Measurements from ENCODE around the gene FASTK. TPM values are rescaled to one million over a fixed set of nuclear protein-coding genes. Genes with fewer than 3 reads are reported as not detected.

Gene FASTK
- total RNA-seq, 1 donor from 2014 or later = 68.0 TPM

DNA sequence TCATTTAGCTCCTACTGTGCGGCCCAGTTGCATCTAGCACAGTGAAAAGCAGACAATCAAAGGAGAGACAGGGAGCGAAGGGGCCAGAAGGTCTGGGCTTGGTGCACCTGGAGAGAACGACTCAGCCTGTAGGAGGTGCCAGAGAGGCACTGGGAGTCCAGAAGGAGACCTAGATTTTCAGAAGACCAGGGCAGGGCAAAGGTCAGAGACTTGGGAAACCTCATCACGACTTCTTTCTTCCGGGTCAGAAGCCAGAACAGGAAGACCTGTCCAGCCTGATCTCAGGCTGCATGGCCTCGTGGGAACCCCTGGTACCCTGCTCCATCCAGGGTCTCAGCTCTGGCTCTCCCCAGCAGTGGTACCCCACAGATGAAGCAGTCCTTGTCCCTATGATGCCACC lies 10.8 kb upstream of the FASTK start:
- Mint-ChIP-seq H3K36me3 (ENCODE audit: low read depth, unreplicated experiment) (peaks cover 16% of the 10 kb centered on the region), H3K4me1 (ENCODE audit: unreplicated experiment) (peaks cover 56% of the 10 kb centered on the region)
- DNase-seq (ENCODE audit: low spot score) = peak; percentile 71

DNA sequence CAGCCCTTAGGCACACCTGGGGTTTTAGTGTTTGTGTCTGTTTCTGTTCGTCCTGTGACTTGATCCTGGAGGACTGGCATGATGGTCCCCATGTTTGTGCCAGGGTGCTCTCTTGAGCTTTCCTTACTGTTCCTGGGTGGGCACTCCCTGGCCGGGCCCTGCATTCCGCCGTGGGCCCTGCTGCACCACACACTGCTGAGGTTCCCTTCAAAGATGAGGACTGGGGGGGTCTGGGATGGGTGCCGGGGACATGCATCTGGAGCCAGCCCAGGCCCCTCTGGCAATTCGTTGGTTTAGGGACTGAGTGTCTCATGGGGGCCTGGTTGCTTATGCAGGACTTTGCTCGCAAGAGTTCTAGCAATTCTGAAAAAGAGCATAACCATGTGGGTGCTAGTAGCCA lies 10.4 kb upstream of the FASTK start:
- Mint-ChIP-seq H3K27me3 (ENCODE audit: unreplicated experiment) (peaks cover 23% of the 10 kb centered on the region), H3K36me3 (ENCODE audit: low read depth, unreplicated experiment) (peaks cover 16% of the 10 kb centered on the region), H3K4me3 (ENCODE audit: unreplicated experiment) (peak overlapping the region; percentile 83), H3K27ac (ENCODE audit: unreplicated experiment) (peak overlapping the region; percentile 32), H3K4me1 (ENCODE audit: unreplicated experiment) (peaks cover 56% of the 10 kb centered on the region), H3K9me3 (ENCODE audit: unreplicated experiment) (no peaks in the 10 kb centered on the region)
- TF ChIP-seq, protein P1, sequence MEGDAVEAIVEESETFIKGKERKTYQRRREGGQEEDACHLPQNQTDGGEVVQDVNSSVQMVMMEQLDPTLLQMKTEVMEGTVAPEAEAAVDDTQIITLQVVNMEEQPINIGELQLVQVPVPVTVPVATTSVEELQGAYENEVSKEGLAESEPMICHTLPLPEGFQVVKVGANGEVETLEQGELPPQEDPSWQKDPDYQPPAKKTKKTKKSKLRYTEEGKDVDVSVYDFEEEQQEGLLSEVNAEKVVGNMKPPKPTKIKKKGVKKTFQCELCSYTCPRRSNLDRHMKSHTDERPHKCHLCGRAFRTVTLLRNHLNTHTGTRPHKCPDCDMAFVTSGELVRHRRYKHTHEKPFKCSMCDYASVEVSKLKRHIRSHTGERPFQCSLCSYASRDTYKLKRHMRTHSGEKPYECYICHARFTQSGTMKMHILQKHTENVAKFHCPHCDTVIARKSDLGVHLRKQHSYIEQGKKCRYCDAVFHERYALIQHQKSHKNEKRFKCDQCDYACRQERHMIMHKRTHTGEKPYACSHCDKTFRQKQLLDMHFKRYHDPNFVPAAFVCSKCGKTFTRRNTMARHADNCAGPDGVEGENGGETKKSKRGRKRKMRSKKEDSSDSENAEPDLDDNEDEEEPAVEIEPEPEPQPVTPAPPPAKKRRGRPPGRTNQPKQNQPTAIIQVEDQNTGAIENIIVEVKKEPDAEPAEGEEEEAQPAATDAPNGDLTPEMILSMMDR (IDR thresholded peaks at IDR 0.05; ENCODE audit: unreplicated experiment) = no peak
- no peak for DNase-seq (ENCODE audit: low spot score)

More for the DNA sequence above, 10.8 kb upstream of the FASTK start:
- Mint-ChIP-seq H3K27ac (ENCODE audit: unreplicated experiment) (peak overlapping the region; percentile 32), H3K27me3 (ENCODE audit: unreplicated experiment) (peaks cover 23% of the 10 kb centered on the region), H3K9me3 (ENCODE audit: unreplicated experiment) (no peaks in the 10 kb centered on the region), H3K4me3 (ENCODE audit: unreplicated experiment) (peak overlapping the region; percentile 83)
- TF ChIP-seq, protein P1 (IDR thresholded peaks at IDR 0.05; ENCODE audit: unreplicated experiment) = peak; percentile 54

DNA sequence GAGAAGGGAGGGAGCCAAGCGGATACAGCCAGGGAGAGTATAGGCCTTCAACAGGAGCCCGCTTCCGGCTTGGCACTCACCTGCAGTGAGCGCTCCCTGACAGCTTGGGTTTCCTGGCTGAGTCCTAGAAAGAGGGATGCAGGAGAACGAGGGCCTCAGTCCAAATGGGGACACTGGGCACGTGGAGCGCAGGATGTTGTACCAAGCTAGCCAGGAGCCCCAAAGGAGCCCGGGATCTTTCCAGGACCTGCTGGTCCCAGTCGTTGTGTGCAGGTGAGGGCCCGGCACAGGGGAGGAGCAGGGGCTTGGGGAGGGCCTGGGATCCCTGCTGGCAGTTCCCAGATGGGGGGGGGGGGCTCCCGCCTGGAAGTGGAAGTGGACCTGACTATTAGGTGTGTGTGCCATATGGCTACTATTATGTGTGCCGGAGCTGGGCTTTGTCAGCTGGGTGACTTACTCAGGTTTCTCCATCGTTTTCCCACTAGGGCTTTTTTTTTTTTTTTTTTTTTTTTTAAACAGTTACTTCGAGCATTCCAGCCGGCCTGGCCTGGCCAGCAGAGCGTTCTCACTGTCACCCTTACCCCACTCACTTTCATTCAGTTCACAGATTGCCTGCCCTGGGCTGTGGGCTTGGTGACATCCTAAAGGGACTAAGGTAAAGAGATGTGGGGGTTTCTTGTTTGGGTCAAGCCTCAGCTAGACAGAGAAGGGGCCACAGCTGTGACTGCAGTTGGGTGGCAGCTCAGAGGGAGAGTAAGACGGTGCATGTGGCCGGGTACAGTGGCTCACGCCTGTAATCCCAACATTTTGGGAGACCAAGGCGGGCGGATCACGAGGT lies 9.5 kb upstream of the FASTK start:
- Mint-ChIP-seq H3K4me3 (ENCODE audit: unreplicated experiment) (peak overlapping the region; percentile 99), H3K9me3 (ENCODE audit: unreplicated experiment) (no peaks in the 10 kb centered on the region), H3K4me1 (ENCODE audit: unreplicated experiment) (peaks cover 61% of the 10 kb centered on the region), H3K27me3 (ENCODE audit: unreplicated experiment) (peaks cover 23% of the 10 kb centered on the region), H3K27ac (ENCODE audit: unreplicated experiment) (peak overlapping the region; percentile 100), H3K36me3 (ENCODE audit: low read depth, unreplicated experiment) (peaks cover 16% of the 10 kb centered on the region)
- DNase-seq (ENCODE audit: low spot score) = no peak
- TF ChIP-seq, protein P1 (IDR thresholded peaks at IDR 0.05; ENCODE audit: unreplicated experiment) = no peak

DNA sequence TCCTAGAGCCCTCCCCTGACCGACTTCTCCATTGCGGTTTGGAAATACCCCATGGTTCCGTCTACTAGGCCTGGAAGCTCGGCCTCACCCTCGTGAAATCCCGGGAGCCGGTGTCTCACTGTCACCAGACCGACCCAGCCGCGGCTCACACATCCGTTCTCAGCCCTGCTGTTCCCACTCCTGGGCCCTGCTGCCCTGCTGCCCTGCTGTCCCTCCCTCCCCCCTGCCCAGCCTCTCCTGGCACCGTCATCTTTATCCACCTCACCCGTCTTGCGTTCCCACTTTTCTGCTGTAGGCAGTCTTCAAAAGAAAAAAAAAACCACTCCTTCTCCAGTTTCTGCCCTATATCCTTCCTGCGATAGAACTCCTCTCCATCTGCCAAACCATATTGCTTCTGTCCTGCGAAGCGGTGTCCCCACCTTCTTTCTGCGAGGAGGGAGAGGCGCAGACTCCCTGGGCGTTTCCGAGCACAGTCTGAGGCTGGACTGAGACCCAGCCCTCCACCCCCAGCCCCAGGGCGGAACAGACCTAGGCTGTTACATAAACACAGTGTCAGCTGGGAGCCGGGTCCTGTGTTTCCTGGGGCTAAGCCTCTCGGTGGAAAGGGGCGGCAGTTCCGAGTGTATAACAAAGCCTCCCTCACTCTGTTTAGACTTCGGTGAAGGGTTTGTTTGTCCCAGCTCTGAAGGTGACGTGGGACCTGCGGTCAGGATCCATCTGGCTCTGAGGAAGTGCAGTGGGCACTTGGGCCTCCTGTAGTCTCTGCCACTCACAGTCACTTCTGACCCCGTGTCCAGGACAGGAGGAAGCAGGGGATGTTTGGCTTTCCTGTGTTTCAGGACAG lies 8.5 kb upstream of the FASTK start:
- H3K4me3 Mint-ChIP-seq (ENCODE audit: unreplicated experiment) = peak overlapping the region; percentile 99
- peaks cover 56% of the 10 kb centered on the region for H3K4me1 Mint-ChIP-seq (ENCODE audit: unreplicated experiment)
- TF ChIP-seq, protein P1 (IDR thresholded peaks at IDR 0.05; ENCODE audit: unreplicated experiment) = no peak
- peak; percentile 86 for DNase-seq (ENCODE audit: low spot score)
- peak overlapping the region; percentile 100 for H3K27ac Mint-ChIP-seq (ENCODE audit: unreplicated experiment)
- peaks cover 23% of the 10 kb centered on the region for H3K27me3 Mint-ChIP-seq (ENCODE audit: unreplicated experiment)
- H3K9me3 Mint-ChIP-seq (ENCODE audit: unreplicated experiment) = no peaks in the 10 kb centered on the region
- H3K36me3 Mint-ChIP-seq (ENCODE audit: low read depth, unreplicated experiment) = peaks cover 16% of the 10 kb centered on the region
